Osteoblast (primary cell): ENCODE measurements around the gene ZBTB22. TPM values are rescaled to one million over a fixed set of nuclear protein-coding genes. Genes with fewer than 3 reads are reported as not detected.
"Not testable (repeated sequence)": the region's sequence is repeated elsewhere in the genome, so short reads cannot be mapped to it uniquely, and the experiment has no call there.

Experiments used
- DNase-seq: peaks from one replicate; pipeline ENCODE4 v3.0.0; 2011; ENCODE audit warnings: low spot score, mixed read lengths; ENCODE audit not compliant: insufficient read length; ENCODE audit errors: missing footprints
- H2AFZ ChIP-seq: 2 replicates; pipeline ENCODE4 v1.6.0; 2011; ENCODE audit warnings: mild to moderate bottlenecking, low read length
- H3K27ac ChIP-seq: 2 replicates; pipeline ENCODE4 v1.5.1; 2011; ENCODE audit warnings: mild to moderate bottlenecking, low read depth, low read length, moderate library complexity
- H3K27me3 ChIP-seq: 2 replicates; pipeline ENCODE4 v1.6.0; 2012; ENCODE audit warnings: mild to moderate bottlenecking, control low read depth, inconsistent platforms, low read length, moderate library complexity; ENCODE audit not compliant: insufficient read depth
- H3K36me3 ChIP-seq: 2 replicates; pipeline ENCODE4 v1.5.1; 2011; ENCODE audit warnings: mild to moderate bottlenecking, low read length, control low read depth, moderate library complexity; ENCODE audit not compliant: insufficient read depth
- H3K4me1 ChIP-seq: 2 replicates; pipeline ENCODE4 v1.5.1; 2011; ENCODE audit warnings: mild to moderate bottlenecking, low read length, control low read depth, moderate library complexity; ENCODE audit not compliant: insufficient read depth
- H3K4me2 ChIP-seq: 2 replicates; pipeline ENCODE4 v1.6.0; 2011; ENCODE audit warnings: mild to moderate bottlenecking, low read length; ENCODE audit not compliant: insufficient read depth
- H3K4me3 ChIP-seq: fragments of 200-600 bp; sonication (generic); 3 replicates; pipeline ENCODE4 v1.5.1; 2012; ENCODE audit warnings: mild to moderate bottlenecking, low read length, inconsistent platforms; ENCODE audit not compliant: insufficient read depth
- H3K79me2 ChIP-seq: 2 replicates; pipeline ENCODE4 v1.6.0; 2012; ENCODE audit warnings: mild to moderate bottlenecking, low read length, control low read depth, inconsistent platforms; ENCODE audit not compliant: insufficient read depth
- H3K9me3 ChIP-seq: 2 replicates; pipeline ENCODE4 v1.5.1; 2011; ENCODE audit warnings: low read depth, low read length, control low read depth
- H4K20me1 ChIP-seq: 2 replicates; pipeline ENCODE4 v1.6.0; 2012; ENCODE audit warnings: mild to moderate bottlenecking, low read length, control low read depth; ENCODE audit not compliant: insufficient read depth
- total RNA-seq: library from RNA; depleted of rRNA; stranded (reverse); fragments of >200 nt; gene quantifications from 2 replicates; pipeline ENCODE4 v1.2.3, GENCODE V29; 2012
- TF ChIP-seq, protein P1 (sequence below): IDR thresholded peaks from 2 replicates; pipeline ENCODE4 v1.5.1; 2011; ENCODE audit warnings: mild to moderate bottlenecking, low read depth, low read length, moderate library complexity; ENCODE audit errors: extremely low read depth

The ZBTB22 gene
- total RNA-seq, 1 donor: 19.5 TPM

DNA sequence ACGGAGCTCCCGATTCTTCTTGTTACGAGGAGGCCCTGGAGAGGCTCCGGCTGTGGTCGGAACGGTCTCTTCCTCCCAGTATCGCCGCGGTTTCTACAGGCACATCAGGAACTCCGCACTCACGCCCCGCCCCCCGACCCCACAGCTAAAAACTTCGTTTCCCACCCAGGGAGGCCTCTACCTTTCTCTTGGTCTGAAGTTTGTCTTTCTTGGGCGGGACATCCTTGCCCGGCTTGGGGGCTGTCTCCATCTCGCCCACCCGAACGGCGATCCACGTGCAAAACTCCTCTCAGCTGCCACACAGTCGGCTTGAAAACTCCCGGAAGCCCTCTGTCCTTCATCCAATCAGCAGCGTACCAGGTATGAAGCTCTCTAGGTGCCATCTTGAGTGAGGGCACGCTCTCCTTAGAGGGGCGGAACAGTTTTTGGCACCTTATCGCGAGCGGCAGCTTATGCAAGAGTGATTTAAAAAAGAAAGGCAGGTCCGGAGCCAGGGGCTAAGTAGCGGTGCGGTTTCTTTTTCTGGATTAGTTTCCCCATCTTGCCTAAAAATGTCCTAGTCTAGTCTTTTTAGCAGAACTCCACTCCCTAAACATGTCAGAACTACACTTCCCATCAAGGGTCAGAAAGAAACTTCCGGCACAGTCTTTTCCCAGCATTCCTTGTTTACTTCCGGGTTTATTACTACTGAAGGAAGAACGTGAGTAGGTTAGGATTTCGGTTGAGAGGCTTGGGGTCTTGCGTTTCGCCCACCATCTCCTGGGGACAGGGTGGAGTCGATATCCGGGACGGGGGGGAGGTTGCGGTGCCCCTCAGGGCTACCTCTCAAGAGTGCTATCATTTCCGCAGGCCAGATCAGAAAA, 28.4 kb downstream of the ZBTB22 start, which contains the start of the genes PFDN6 and WDR46:
Gene PFDN6, plus strand, starts transcription at position 681 of the 863 bp plus-strand sequence. CDS start 256 bp downstream, outside the sequence.
Gene WDR46, minus strand, starts transcription at position 319 of the 863 bp plus-strand sequence. Its CDS starts 69 bp downstream, at position 250.
- Histone ChIP-seq H3K27me3 (no peaks in the 10 kb centered on the region), H3K4me1 (peaks cover 18% of the 10 kb centered on the region), H3K4me3 (peak within 1 kb of the TSS; percentile 86), H3K9me3 (no peaks in the 10 kb centered on the region), H3K36me3 (peaks cover 52% of the 10 kb centered on the region), H4K20me1 (no peaks in the 10 kb centered on the region), H2AFZ (peak within 1 kb of the TSS; percentile 89), H3K4me2 (peak within 1 kb of the TSS; percentile 91), H3K27ac (peak within 1 kb of the TSS; percentile 64), H3K79me2 (peaks cover 49% of the 10 kb centered on the region)
- peak; percentile 97 for DNase-seq
- TF ChIP-seq, protein P1, sequence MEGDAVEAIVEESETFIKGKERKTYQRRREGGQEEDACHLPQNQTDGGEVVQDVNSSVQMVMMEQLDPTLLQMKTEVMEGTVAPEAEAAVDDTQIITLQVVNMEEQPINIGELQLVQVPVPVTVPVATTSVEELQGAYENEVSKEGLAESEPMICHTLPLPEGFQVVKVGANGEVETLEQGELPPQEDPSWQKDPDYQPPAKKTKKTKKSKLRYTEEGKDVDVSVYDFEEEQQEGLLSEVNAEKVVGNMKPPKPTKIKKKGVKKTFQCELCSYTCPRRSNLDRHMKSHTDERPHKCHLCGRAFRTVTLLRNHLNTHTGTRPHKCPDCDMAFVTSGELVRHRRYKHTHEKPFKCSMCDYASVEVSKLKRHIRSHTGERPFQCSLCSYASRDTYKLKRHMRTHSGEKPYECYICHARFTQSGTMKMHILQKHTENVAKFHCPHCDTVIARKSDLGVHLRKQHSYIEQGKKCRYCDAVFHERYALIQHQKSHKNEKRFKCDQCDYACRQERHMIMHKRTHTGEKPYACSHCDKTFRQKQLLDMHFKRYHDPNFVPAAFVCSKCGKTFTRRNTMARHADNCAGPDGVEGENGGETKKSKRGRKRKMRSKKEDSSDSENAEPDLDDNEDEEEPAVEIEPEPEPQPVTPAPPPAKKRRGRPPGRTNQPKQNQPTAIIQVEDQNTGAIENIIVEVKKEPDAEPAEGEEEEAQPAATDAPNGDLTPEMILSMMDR: no peak

DNA sequence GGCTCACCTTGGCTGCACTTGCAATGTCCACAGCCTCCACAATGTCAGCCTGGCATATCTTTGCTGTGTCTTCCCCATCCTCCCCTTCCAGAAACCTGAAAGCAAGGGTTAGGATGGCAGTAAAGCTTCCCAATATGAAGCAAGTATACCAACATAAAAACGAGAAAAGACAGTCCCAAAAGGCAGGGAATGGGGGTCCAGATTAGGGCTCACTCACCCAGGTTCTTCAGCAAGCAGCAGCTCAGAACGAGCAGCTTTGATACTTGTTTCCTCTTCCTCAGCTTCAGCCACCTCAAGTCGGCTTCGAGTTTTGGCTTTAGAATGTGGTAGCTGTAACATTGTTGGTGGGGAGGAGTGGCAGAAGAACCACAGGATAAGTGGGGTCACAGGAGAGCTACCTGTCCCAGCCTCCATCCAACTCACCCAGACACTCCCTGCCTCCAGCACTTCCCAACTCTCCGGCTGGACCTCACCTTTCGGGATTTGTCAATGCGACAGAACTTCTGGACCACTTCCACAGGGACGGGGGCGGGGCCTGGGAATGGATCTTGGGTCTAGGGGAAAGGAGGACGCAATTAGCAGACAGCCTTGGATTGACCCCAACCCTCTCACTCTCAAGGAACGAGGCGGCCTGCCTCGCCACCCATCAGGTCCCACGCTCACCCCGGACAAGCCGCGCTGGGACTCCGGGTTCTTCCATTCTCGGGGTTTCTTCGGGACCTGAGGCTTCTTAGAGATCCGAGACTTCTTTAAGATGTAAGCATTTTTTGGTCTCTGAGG, 29.2 kb downstream of the ZBTB22 start:
- H3K4me1 ChIP-seq: peaks cover 18% of the 10 kb centered on the region
- peak overlapping the region; percentile 64 for H3K27ac ChIP-seq
- TF ChIP-seq, protein P1: no peak
- H3K4me3 ChIP-seq: peak overlapping the region; percentile 86
- no peaks in the 10 kb centered on the region for H3K9me3 ChIP-seq
- H3K27me3 ChIP-seq: no peaks in the 10 kb centered on the region
- H3K4me2 ChIP-seq: peak overlapping the region; percentile 91
- H3K36me3 ChIP-seq: peaks cover 52% of the 10 kb centered on the region
- no peaks in the 10 kb centered on the region for H4K20me1 ChIP-seq
- H3K79me2 ChIP-seq: peaks cover 49% of the 10 kb centered on the region
- peak overlapping the region; percentile 89 for H2AFZ ChIP-seq
- DNase-seq: peak; percentile 67

DNA sequence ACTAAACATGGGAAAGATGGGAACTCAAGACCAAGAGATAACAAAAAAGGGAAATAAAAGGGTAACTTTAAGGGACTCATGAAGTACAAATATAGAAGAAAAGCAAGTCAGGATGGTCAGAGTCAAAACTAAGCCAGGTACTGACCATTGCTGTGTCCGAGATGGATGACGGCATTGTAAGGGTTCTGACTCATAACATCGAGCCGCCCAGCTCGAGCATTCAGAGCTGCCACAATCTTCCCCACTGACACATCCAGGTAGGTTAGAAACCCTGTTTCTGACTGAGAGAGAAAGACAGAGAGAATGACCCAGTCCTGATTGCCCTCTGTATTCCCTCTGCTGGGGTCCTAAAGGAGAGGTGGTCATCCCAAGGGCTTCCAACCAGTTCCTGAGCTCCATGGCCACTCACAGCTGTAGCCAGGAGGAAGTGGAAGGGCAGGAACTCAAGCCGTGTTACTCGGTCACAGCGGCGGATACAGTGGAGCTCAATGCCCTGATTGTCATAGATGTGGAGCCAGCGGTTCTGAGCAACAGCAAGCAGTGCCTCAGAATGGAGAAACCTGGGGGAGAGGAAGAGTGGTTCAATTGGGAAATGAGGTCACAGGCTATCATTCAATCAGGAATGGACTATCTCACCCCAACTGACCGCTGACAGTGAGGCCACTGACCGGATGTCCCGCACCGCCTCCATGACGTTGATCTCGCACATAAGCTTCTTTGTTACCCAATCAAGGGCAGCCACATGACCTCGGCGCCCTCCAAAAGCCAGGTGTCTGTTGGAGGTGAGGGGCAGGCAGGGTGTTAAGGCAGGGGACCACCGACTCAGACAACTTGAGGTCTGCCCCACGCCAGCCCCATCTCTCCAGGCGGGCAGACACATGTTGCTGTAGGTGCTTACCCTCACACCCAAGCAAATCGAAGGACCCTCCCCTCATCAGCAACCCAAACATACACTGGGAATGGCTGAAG, 30.3 kb downstream of the ZBTB22 start:
- Histone ChIP-seq H3K27ac (no peak overlapping the region), H3K4me2 (peak overlapping the region; percentile 91), H4K20me1 (peaks cover 5% of the 10 kb centered on the region), H2AFZ (no peak overlapping the region), H3K36me3 (peaks cover 55% of the 10 kb centered on the region), H3K9me3 (no peaks in the 10 kb centered on the region), H3K4me1 (peaks cover 18% of the 10 kb centered on the region), H3K27me3 (no peaks in the 10 kb centered on the region), H3K4me3 (no peak overlapping the region), H3K79me2 (peaks cover 49% of the 10 kb centered on the region)
- TF ChIP-seq, protein P1: no peak
- DNase-seq: peak; percentile 49

DNA sequence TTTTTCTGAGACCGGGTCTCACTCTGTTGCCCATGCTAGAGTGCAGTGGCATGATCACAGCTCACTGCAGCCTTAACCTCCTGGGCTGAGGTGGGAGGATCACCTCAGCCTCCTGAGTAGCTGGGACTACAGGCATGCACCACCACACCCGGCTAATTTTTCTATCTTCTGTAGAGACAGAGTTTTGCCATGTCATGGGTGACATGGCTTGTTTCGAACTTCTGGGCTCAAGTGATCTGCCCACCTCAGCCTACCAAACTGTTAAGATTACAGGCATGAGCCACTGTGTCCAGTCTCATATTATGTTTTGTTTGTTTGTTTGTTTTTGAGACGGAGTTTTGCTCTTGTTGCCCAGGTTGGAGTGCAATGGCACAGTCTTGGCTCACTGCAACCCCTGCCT, 32.3 kb downstream of the ZBTB22 start:
- Histone ChIP-seq H3K36me3 (peaks cover 57% of the 10 kb centered on the region), H3K4me1 (peaks cover 11% of the 10 kb centered on the region), H3K79me2 (peaks cover 34% of the 10 kb centered on the region)
- not testable (repeated sequence) for DNase-seq, H3K9me3 ChIP-seq, H3K4me2 ChIP-seq, H3K4me3 ChIP-seq, H3K27ac ChIP-seq, H2AFZ ChIP-seq, H3K27me3 ChIP-seq, H4K20me1 ChIP-seq
